OCI-LY1 (cell line): ENCODE results near the gene PLCB4.

Experiments
- CTCF ChIP-seq: fragments of 200-600 bp; sonication (generic), shearing (Covaris generic); IDR thresholded peaks from 2 replicates; pipeline ENCODE4 v1.5.1; 2017; ENCODE audit warnings: mild to moderate bottlenecking, antibody characterized with exemption, low read length, moderate library complexity, mixed read lengths
- EZH2 ChIP-seq: fragments of 200-600 bp; sonication (generic), shearing (Covaris generic); IDR thresholded peaks from 2 replicates; pipeline ENCODE4 v1.8.0; 2017; ENCODE audit warnings: borderline replicate concordance, mixed run types, mild to moderate bottlenecking, antibody characterized with exemption, low read length, moderate library complexity, mixed read lengths

GRCh38 chr20:9377007-9377406, 308.1 kb downstream of the PLCB4 start:
- TF ChIP-seq EZH2 (no peak), CTCF (no peak)
